GM12875 (cell line): ENCODE results near the gene SRSF2.

Experiments
- H3K4me3 ChIP-seq: one replicate; pipeline ENCODE4 v1.5.1; 2011; ENCODE audit warnings: low read depth, low read length, control low read depth
- TF ChIP-seq, protein P1 (sequence below): IDR thresholded peaks from 2 replicates; pipeline ENCODE4 v1.5.1; 2011; ENCODE audit warnings: low read depth, mild to moderate bottlenecking, control low read depth, inconsistent platforms, low read length, moderate library complexity, borderline replicate concordance; ENCODE audit not compliant: insufficient read depth

The SRSF2 gene

DNA sequence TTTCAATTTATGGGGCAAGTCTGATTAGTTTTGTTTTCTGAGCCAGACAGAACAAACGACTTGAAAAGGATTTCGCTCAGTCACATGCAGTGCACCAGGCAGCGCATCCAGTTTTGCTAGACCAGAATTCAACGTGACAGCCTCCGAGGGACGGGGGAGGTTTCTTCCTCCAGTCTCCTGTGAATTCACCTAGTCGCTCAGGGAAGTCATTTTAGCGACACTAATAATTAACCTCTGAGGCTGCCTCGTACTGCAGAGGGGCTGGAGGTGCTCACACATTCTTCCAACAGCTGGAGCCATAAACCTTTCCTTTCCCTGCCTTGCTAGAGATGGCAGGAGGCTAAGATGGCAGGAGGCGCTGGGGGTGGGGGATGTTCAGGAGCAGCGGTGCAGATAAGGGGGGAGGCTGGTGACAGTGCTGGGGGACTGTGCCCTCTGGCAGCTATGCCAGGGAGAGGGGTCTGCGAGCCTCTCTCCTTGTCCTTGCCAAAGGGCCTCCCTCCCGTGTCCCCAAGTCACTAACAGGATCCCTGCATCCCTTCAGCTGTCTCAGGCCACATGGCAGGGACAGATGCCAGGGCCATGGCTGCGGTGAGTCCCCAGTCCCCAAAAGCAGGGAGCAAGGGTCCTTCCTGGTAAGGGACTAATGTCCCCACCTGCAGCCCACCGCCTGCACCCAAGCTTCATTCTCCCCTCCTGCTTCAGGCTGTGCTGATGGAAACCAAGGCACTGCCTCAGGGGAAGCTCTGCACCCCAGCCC lies 50.4 kb downstream of the SRSF2 start:
- TF ChIP-seq, protein P1, sequence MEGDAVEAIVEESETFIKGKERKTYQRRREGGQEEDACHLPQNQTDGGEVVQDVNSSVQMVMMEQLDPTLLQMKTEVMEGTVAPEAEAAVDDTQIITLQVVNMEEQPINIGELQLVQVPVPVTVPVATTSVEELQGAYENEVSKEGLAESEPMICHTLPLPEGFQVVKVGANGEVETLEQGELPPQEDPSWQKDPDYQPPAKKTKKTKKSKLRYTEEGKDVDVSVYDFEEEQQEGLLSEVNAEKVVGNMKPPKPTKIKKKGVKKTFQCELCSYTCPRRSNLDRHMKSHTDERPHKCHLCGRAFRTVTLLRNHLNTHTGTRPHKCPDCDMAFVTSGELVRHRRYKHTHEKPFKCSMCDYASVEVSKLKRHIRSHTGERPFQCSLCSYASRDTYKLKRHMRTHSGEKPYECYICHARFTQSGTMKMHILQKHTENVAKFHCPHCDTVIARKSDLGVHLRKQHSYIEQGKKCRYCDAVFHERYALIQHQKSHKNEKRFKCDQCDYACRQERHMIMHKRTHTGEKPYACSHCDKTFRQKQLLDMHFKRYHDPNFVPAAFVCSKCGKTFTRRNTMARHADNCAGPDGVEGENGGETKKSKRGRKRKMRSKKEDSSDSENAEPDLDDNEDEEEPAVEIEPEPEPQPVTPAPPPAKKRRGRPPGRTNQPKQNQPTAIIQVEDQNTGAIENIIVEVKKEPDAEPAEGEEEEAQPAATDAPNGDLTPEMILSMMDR = no peak
- no peak overlapping the region for H3K4me3 ChIP-seq

GRCh38 chr17:76685846-76686245 lies 51.3 kb downstream of the SRSF2 start:
- no peak overlapping the region for H3K4me3 ChIP-seq
- TF ChIP-seq, protein P1 = no peak

GRCh38 chr17:76685366-76685765 lies 51.8 kb downstream of the SRSF2 start:
- H3K4me3 ChIP-seq = no peak overlapping the region
- TF ChIP-seq, protein P1 = no peak

- no peak overlapping the region for H3K4me3 ChIP-seq
- TF ChIP-seq, protein P1 = no peak
Observed at GRCh38 chr17:76684756-76685155, 52.4 kb downstream of the SRSF2 start.
